ENCODE measurements around the gene GPR153.

DNA sequence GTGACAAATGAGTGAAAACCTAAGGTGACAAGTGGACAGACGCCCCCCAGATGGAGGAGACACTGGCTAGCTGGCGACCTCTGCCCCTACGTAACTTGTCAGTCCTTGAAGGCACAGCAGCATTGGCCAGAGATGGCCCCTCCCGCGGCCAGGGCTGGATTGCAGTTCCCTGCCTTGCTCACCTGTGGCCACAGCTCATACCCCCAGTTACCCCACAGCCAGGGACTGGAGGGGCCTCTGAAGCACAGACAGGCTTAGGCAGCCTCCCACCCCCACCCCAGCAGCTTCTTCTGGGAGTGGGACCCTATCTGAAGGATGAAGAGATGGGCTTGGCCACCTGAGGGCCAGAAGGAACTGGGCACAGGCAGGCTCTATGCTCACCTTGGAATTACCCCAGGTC lies 13.2 kb downstream of the GPR153 start:
- no peak for TF ChIP-seq SUZ12 (IDR thresholded peaks at IDR 0.05; ENCODE audit: extremely low read depth, insufficient read depth, insufficient read length)
- no peak for TF ChIP-seq YY1 (IDR thresholded peaks at IDR 0.05; ENCODE audit: insufficient read depth, insufficient read length)
- no peak for TF ChIP-seq ZNF274 (IDR thresholded peaks at IDR 0.05; ENCODE audit: low read depth, low read length)

All from NT2/D1 (cell line).